HG02763 (cell line): ENCODE results near the gene PIGZ.
A peak's percentile ranks its signal among the peaks of the same experiment; 100 is the strongest.
"Not testable (repeated sequence)": the region's sequence is repeated elsewhere in the genome, so short reads cannot be mapped to it uniquely, and the experiment has no call there.

Source experiments
- ATAC-seq: cut with Tn5 transposase; IDR thresholded peaks from one replicate; pipeline ENCODE4 v1.9.1; 2021; ENCODE audit warnings: mild to moderate bottlenecking, moderate library complexity; ENCODE audit not compliant: unreplicated experiment

PIGZ gene

DNA sequence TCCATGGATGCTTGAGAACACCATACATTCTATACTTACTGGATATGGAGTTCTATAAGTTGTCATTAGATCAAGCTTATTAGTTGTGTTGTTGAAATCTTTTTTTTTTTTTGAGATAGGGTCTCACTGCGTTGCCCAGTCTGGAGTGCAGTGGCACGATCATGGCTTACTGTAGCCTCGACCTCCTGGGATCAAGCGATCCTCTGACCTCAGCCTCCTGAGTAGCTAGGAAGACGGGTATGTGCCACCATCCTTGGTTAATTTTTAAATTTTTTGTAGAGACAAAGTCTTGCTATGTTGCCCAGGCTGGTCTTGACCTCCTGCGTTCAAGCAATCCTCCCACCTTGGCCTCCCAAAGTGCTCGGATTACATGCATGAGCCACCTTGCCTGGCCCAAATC is 13.8 kb downstream of the PIGZ start:
- no peak for ATAC-seq

GRCh38 chr3:196951371-196951770 is 17.3 kb downstream of the PIGZ start:
- ATAC-seq, result no peak

DNA sequence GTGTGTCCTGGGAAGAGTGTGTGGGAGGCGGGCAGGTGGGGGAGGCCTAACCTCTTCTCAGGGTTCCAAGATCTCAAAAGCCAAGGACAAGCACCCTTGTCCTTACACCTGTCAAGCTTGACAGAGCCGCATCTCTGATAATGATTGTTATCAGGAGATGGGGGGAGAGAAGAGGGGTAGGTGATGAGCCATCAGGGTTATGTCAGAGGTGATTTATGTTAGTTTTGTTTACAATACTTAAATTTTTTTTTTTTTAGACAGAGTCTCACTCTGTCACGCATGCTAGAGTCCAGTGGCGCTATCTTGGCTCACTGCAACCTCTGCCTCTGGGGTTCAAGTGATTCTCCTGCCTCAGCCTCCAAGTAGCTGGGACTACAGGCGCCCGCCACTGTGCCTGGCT is 18.9 kb downstream of the PIGZ start:
- no peak for ATAC-seq

DNA sequence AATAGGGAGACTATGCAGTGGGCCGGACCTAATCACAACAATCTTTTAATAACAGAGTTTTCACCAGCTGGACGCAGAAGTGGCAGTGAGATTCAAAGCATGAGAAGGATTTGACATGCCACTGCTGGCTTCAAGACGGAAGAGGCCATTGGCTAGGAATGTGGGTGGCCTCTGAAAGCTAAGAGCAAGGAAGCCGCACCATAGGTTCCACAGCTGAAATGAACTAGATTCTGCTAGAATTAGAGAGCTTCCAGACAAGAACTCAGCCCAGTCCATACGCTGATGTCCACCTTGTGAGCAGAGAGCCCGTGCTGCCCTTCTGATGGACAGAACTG is 19.4 kb downstream of the PIGZ start:
- ATAC-seq, result no peak

DNA sequence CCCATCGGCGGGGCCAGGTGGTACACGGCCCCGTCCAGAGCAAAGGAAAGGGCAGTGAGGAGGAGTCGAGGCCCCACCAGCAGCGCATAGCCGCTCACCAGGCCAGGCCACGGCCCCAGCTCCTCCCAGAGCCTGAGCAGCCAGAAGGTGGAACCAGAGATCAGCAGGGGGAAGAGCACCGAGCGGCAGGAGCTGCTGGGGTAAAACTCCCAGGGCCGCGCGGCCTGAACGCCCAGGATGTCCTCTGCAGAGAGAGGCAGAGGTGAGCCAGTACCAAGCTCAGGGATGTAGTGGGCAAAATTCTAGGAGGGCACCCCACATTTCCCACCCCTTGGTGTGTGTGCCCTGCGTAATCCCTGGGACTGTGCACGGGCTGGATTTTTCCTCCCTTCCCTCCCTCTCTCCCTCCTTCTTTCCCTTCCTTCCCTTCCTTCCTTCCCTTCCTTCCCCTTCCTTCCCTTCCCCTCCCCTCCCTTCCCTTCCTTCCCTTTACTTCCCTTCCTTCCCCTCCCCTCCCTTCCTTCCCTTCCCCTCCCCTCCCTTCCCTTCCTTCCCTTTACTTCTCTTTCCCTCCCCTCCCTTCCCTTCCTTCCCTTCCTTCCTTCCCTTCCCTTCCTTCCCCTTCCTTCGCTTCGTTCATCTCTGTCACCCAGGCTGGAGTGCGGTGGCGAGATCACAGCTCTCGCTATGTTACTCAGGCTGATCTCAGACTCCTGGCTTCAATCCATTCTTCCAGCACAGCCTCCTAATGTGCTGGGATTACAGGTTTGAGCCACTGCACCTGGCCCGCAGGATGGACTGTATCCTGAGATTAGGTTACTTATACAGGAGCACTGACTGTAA is 20.0 kb downstream of the PIGZ start:
- ATAC-seq, result no peak

DNA sequence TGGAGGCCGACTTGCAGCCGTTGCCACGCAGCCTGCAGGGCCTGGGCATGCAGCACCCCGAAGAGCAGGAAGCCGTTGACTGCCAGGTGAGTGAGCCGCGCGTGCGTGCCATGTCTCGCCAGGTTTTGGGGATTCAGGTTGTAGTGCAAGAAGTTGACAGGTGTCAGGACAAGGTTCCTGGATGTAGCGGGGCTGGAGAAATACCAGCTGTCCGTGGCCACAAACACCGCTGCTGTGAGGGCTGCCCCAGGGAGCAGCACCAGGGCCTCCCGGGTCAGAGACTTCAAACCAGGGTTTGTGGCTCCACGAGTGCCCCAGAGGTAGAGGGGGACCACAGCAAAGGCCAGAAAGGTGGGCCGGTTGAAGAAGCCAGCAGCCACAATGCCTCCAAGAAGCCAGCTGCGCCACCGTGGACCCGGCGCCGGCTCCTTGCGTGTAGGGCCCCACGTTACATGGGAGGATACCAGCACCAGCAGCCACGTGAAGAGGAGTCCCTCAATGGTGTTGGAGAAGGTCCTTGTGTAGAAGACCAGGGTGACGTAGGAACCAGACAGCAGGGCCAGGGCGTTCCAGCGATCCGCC is 20.7 kb downstream of the PIGZ start:
- ATAC-seq, result no peak

- no peak for ATAC-seq
Observed at GRCh38 chr3:196947136-196947859, 21.3 kb downstream of the PIGZ start.

DNA sequence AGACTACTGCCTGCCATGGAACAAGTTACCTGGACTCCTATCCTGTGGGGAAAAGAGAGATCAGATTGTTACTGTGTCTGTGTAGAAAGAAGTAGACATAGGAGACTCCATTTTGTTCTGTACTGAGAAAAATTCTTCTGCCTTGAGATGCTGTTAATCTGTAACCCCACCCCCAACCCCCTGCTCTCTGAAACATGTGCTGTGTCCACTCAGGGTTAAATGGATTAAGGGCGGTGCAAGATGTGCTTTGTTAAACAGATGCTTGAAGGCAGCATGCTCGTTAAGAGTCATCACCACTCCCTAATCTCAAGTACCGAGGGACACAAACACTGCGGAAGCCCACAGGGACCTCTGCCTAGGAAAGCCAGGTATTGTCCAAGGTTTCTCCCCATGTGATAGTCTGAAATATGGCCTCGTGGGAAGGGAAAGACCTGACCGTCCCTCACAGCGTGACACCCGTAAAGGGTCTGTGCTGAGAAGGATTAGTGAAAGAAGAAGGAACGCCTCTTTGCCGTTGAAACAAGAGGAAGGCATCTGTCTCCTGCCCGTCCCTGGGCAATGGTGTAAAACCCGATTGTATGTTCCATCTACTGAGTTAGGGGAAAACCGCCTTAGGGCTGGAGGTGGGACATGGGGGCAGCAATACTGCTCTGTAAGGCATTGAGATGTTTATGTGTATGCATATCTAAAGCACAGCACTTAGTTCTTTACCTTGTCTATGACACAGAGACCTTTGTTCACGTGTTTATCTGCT is 24.4 kb downstream of the PIGZ start:
- ATAC-seq, result not testable (repeated sequence)

GRCh38 chr3:196942915-196943277 is 25.7 kb downstream of the PIGZ start:
- no peak for ATAC-seq

- peak; percentile 97 for ATAC-seq
Observed at GRCh38 chr3:196942226-196942914, 26.3 kb downstream of the PIGZ start, which contains the start of gene NCBP2. NCBP2 (minus strand) TSS chr3:196942528; CDS start chr3:196942503, 25 bp downstream.

GRCh38 chr3:196941729-196942225 is 26.9 kb downstream of the PIGZ start:
- peak; percentile 11 for ATAC-seq

DNA sequence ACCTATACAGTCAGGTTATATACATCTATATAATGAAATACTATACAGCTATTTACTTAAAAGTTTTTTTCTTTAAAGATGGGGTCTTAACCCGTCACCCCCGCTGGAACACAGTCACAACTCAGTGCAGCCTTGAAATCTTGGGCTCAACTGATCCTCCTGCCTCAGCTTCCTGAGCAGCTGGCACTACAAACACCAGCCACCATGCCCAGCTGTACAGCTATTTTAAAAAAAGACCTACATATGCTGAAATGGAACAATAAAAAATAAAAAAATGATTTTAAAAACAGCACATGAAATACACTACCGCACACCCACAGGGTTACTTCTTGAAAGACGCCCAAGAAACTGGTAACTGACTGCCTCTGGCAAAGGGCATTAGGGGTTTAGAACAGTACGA is 30.1 kb downstream of the PIGZ start:
- no peak for ATAC-seq

DNA sequence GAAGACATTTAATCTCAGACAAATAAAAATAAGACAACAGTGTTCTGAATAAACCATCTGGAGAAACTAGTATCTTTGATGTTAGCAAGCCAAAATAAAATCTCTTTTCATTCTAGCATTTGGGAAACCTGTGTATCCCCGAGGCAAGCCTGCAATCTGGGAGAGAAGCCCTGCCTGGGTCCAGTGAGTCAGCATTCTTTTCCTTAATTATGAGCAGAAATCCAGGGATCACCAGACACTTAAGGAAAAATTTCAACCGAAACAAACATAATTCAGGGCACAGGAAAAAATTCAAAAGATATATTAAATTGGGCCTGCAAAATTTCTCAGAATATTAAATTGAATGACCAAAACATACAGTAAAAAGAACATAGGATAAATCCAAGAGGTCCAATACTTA is 30.5 kb downstream of the PIGZ start:
- ATAC-seq, result no peak

GRCh38 chr3:196936288-196936687 is 32.3 kb downstream of the PIGZ start:
- no peak for ATAC-seq

- no peak for ATAC-seq
Observed at GRCh38 chr3:196932600-196932999, 36.0 kb downstream of the PIGZ start.

DNA sequence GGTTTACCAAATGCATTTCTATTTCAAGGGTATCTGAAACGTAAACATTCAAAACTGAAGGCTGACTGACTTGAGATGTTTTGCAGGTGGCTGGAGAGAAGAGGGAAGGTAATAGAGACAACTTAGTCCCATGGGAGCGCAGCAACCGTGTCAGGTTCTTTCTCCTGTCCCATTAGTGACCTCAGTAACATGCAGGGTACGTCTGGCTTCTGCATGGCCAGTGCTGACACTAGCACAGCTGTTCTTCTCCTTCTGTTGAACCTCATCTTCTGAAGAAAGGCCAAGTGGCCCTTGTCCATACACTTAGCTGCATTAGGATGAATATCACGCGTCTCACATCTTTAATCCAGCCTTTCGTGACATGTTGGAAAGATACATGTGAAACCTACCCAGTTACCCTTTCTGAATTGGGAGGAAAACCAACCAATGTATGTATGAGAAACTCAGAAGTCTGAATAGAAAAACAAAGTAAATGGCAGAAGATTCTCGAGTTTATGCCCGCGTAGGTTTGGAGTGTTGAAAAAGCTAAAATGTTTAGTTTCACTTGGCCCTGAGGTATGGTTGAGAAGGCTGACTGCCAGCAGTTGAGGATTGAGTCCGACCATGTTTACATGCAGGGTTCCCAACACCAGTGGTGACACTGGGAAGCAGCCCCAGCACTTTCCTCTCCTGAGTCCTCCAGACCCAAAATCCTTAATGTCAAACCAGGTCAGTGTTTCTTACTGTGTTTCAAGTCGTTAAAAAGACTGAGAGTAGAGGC is 36.6 kb downstream of the PIGZ start:
- ATAC-seq, result no peak

GRCh38 chr3:196931157-196931556 is 37.5 kb downstream of the PIGZ start:
- no peak for ATAC-seq

DNA sequence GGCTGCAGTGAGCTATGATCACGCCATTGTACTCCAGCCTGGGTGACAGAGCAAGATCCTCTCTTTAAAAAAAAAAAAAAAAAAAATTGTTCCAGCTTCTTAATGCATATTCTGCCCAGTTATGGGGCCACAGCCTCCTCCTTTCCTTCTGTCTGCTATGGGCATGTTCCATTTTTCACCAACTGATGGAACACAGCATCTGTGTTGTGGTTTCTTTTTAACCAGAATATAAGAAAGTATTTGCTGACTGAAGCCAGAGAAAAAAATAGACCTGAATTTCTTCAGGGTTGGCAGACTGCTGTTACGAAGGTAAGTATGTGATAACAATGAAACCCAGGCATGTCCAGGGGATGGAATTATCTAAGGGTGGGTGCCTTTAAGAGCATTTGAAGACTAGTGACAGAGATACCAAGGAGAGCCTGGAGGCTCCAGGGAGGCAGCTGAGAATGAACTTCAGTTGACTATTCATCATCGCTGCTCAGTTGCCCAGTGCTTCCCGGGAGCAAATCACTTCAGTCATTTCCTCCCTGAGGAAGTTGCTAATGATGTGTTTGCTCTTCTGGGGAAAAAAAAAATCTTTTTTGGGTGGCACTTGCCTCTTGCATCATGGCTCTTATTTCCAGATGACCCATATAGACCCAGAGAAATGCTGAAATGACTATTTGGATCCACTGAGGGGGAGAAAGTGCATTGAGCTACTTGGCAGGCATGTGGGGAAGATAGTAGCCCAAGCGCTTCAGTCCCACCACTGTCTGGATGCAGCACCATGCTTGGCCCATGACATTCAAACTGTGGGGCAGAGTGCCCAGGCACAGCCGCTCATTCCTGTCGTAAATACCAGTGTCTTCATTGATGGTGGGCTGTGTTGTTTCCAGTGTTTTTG is 40.8 kb downstream of the PIGZ start:
- no peak for ATAC-seq

- no peak for ATAC-seq
Observed at GRCh38 chr3:196920733-196921132, 47.9 kb downstream of the PIGZ start.
